Ramos (cell line): ENCODE measurements around the gene CCDC187.
"Not testable (repeated sequence)": the region's sequence is repeated elsewhere in the genome, so short reads cannot be mapped to it uniquely, and the experiment has no call there.

Experiments
- in situ Hi-C: fragments of 300-500 bp; cut with MboI; formaldehyde crosslinking; loops from one replicate; pipeline ENCODE4 v1.14.3; 2022; ENCODE audit warnings: low sequenced_read_pairs; ENCODE audit not compliant: unreplicated experiment

CCDC187 gene

DNA sequence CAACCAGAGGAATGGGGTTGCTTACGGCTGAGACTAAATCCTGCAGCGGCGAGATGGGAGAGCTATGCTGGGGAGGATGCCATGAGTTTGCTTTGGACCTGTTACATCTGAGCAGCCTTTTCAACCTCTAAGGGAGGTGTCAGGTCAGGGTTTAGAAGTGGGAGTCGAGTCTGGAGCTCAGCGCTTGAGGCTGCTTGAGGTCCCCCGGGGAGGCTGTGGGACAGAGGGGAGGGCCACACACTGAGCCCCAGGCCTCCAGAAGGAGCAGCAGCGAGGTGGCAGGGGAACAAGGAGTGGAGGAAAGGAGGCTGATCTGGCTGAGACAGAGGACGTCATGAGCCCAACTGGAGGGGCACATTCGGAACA is 56.4 kb downstream of the CCDC187 start:
- in situ Hi-C loops: no loop called here

DNA sequence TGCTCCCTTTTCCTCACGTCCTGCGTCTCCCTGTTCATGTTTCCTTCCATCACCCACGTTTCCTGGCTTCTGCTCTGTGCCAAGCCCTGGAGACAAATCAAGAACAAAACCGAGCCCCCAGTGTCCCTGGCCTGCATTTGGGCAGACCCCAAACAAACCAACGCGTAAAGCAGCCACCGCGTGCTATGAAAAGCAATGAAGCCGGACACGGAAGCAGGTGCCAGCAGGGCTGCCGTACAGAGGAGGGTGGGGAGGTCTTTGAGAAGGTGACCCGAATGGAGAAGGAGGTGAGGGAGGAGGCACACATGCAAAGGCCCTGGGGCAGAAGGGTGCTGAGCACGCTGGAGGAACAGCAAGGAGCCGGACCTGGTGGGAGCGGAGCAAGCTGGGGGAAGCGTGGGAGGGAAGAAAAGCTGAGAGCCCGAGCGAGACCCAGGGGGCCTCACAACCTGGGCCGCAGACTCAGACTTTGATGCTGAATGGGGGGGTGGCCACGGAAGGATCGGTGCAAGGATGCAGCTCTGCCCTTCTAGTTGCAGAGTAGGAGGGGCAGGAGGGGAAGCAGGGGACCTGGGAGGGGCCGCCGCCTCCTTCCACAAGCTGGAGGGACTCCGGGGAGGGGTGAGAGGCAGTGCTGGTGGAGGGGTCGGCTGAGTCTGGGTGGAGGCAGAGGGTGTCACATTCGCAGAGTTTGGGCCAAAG is 56.9 kb downstream of the CCDC187 start:
- in situ Hi-C loops: no loop called here

DNA sequence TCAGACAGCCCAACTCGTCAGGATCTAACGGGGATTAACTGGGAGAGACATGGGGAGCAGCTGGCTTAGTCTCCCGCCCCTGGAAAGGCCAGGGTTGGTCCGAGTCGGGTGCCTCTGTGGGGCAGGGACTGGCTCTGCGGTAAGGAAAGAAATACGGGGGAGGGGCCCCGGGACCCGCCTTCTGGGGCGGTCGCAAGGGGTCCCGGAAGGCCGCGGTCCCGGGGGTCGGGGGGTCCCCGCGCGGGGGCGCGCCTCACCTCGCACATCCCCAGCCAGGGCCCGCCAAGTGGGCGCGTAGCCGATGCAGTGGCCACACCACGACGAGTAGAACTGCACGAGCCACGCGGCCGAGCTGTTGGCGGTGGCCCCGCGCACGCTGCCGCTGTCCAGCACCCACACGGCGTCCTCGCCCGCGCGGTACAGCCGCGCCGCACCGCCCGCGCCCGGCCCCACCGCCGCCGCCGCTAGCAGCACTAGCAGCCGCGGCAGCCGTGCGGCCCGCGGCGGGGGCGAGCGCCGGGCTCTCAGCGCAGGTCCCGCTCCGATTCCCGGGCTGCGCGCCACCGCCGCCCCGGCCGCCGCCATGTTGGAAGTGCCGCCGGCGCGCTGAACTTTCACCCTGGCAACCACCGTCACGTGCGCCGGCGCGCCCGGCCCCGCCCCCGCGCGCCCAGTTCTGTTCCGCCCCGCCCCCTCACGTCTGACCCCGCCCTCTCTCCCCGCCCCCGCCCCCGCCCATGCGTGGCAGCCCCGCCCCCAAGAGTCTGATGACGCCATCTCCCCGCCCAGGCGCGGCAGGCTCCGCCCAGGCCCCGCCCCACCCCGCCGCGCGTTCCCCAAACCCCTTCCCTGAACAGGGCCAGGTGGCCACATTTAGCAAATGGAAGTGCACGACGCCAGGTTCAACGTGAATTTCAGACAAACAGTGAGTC is 58.4 kb downstream of the CCDC187 start, which contains the start of gene QSOX2:
TSS of gene QSOX2 (minus strand) at position 594 of the 932 bp plus-strand sequence. CDS start at position 585, 9 bp downstream.
- in situ Hi-C loops: no loop called here

DNA sequence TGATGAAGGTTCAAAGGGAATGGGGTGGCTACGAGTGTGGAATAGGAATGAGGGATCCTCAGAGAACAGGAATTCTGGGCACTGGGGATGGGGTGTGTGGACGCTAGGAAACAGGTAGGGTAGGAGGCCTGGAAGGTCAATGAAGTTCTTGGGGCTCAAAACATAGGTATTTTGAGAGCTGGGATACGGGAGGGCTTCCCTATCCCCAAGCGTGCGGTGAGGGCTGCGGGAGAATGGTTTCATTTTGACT is 59.0 kb downstream of the CCDC187 start:
- in situ Hi-C loops: no loop called here

DNA sequence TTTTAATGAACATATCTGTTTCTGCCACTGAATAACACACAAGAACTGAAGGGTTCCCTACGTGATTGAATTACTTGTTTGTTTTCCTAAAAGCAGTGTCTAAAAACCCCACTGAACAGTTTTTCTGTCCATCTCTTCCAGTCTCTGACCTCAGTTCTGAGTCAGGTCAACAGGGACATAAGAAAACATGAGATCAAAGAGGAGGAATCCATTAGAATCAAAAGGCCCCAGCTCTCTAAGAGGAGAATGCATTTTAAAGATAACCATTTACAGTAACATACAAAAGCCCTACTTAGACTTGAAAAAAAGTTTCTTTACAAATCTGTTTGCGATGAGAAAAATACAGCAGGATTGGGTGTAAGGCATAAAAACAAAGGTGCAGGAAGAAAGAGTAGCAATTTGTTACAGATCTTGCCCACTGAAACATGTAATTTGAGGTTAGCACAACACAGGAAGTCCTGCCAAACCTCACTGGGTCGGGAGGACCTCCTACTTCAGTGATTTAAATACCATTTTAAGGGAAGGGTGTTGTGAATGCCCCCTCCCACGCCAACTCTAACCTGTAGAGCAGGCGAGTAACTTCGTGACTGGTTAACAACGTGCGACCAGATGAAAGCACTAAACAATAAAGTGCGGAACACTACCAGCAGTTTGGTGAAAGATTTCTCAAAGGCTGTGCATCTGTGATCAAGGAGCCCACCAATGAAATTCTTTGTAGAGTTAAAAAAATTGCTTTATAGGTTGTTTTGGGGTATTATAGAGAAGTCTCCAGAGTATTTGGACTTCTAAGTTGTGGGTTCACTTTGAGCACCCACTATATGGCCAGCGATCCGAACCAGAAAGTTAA is 59.5 kb downstream of the CCDC187 start:
- in situ Hi-C loops: no loop called here

DNA sequence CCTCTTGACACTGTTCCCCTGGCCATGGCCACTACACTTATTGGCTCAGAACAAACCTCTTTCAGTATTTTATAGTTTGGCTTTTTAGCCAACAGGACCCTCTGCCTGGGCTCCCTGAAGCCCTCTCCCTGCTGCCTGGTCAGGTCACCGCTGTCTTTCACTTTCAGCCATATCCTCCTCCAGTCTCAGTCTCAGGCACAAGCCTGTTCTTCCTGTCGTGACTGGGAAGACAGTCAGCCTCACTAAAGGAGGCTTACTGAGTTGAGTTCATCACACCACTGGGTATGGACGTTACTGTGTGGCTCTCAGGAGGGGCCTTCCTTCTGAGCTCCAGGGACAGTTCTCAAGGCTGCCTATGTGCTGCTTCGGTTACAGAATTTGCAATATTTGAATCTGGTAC is 60.3 kb downstream of the CCDC187 start:
- in situ Hi-C loops: no loop called here

DNA sequence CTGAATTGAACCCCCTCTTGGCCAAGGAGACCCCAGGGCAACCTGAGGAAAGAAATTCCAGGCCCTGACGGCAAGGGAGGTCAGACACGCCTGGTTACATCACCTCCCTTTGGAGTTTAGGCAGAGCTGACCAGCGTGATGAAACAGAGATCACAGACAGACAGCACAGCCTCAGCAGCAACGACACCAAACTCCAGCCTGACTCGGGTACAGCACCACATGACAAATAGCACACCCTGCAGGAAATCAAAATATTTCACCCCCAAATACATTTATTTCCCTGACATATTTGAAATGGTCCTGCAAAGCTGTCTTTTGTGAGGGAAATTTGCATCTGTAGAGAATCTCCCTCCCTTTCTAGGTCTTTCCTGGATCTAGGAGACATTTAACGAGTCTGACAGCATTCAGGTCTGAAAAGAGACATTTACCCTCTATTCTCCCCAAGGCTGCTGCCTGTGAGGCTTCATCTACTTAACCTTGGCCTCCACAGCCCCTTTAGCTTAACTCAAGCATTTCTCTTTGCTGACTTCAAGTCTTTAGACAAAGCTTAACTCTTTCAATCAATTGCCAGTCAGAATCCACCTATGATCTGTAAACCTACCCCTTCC is 60.9 kb downstream of the CCDC187 start:
- in situ Hi-C loops: no loop called here

DNA sequence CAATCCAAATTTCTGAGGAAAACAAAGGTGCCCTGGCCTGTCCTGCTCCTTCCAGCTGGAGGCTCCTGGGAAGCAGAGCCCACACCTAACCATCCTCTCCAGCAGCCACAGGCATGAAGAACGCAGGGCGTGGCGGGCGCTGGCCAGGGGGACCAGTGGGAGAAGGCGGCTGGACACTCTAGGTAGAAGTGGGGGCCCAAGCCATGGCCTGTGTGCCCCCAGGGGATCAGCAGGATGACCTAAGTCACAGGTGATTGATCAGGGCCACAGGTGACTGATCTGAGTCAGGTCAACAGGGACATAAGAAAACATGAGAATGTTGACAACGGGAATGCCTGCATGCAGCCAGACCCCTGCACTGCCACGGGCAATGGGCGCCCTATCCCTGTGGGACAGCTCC is 61.6 kb downstream of the CCDC187 start:
- in situ Hi-C loops: no loop called here

DNA sequence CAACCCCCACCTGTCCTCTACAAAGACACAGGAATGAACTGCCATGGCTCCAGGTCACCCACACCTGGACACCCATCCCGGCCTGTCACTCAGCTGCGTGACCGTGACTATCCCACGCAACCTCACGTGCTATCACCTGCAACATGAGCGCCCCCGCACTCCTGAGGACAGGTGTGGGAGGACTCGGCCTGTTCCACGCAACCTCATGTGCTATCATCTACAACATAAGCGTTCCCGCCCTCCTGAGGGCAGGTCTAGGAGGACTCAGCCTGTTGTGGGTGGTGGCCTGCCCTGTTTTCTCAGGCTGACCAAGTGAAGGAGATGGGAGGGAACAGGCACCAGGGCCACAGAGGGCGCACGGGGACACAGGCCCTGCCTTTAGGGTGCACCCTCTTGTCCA is 62.4 kb downstream of the CCDC187 start:
- in situ Hi-C loops: no loop called here

DNA sequence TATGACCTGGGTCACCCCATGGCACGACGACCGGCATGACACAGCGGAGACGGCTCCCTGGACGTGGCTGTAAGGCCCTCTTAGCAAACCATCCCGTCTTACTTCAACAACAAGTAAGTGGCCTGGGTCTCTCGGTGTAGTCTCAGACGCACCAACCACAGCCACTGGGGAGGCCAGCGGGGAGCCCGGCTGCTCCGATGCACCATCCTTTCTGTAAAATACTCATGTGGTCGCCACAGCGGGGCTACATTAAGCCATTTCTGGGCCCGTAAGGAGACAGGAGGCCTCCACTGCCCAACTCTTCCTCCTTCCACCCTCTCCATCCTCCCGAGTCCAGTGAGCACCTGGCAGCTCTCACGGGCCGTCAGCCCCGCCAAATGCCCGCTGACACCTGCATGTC is 63.0 kb downstream of the CCDC187 start:
- in situ Hi-C loops: no loop called here

DNA sequence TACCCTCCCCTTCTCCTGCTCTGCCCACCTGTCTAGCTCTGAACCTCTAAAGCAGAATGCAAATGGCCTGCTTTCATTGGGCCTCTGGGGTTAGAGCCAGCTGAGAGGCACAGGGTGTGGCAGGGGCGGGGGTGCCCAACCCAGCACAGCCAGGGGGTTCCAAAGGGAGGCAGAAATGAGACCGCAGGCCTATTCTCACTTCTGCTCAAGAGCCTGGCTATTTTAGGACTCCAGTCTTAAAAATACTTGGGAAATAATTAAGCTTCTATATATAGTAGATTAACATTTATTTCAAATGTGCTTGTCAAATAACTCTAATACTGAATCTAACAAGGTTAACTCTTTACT is 63.9 kb downstream of the CCDC187 start:
- in situ Hi-C loops: no loop called here

DNA sequence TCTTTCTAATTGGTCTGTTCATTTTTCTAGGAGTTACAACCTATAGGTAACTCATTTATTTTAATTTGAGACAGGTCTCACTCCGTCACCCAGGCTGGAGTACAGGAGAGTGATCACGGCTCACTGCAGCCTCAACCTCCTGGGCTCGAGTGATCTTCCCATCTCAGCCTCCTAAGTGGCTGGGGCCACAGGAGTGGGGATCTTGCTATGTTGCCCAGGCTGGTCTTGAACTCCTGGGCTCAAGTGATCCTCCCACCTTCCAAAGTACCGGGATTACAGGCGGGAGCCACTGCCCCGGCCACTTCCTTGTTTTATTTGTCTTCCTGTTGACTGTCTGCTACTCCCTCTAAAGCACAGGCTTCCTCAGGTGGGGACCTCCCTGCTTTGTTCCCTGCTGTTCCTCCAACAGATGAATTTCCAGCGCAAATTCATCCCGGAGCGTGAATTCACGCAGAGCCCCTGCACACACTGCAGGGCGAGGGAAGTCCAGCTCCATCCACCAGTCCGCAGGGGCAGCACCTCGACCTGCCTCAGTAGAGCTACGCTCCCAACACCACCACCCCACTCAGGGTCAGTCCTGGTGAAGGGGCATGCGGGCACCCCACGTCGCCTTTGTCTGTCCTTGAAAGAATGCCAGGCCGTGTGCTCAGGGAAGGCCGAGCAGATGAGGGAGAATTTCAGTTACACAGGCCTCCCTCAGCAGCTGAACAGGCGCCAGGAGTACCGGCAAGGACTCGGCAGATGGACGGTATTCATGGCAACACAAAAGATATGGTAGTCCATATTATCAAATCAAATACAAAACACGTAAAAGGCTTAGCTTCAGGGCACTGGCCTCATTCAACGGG is 64.5 kb downstream of the CCDC187 start:
- in situ Hi-C loops: no loop called here

DNA sequence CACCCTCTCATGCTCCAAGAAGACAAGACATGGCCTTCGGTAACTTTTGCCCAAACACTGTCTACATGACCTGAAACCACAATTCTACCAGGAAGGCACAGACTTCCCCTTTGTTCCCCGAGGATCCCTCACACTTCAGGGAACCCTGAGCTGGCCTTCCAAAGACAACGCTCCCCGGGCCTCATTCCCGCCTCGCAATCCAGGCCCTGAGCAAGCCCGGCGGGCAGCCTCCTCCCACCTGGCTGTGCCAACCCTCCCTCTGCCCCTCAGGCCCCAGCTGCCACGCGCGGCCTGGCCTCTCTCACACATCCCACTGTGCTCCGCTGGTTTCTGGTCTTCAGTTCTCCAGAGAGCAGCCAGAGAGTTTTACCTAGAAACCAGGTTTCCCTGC is 65.6 kb downstream of the CCDC187 start:
- in situ Hi-C loops: no loop called here

DNA sequence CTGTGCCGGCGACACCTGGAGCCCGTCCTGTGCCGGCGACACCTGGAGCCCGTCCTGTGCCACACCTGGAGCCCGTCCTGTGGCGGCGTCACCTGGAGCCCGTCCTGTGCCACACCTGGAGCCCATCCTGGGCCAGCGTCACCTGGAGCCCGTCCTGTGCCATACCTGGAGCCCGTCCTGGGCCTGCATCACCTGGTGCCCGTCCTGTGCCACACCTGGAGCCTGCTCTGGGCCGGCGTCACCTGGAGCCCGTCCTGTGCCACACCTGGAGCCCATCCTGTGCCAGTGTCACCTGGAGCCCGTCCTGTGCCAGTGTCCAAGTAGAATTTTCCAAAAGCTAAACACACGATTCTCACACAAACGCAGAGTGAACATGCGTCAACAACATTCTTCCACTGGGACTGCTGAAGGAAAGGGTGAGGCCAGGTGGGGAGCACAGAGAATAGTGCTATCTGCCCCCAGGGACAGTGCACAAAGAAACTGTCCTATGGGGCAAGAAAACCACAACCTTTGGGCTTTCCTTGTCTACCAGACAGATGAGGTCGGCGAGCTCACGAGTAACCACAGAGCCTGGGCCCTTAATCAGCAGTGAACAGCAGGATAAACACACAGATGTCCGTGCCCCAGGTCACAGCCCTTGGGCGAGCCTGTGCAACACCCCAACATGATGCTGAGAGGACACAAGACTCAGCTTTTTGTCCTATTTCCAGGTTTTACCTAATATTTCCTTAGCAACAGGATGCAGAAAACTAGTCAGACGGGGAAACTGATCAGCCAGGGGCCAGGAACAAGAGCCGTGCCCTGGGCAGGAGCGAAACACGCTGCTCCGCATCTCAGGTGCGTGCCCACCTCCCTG is 66.2 kb downstream of the CCDC187 start:
- in situ Hi-C loops: no loop called here

DNA sequence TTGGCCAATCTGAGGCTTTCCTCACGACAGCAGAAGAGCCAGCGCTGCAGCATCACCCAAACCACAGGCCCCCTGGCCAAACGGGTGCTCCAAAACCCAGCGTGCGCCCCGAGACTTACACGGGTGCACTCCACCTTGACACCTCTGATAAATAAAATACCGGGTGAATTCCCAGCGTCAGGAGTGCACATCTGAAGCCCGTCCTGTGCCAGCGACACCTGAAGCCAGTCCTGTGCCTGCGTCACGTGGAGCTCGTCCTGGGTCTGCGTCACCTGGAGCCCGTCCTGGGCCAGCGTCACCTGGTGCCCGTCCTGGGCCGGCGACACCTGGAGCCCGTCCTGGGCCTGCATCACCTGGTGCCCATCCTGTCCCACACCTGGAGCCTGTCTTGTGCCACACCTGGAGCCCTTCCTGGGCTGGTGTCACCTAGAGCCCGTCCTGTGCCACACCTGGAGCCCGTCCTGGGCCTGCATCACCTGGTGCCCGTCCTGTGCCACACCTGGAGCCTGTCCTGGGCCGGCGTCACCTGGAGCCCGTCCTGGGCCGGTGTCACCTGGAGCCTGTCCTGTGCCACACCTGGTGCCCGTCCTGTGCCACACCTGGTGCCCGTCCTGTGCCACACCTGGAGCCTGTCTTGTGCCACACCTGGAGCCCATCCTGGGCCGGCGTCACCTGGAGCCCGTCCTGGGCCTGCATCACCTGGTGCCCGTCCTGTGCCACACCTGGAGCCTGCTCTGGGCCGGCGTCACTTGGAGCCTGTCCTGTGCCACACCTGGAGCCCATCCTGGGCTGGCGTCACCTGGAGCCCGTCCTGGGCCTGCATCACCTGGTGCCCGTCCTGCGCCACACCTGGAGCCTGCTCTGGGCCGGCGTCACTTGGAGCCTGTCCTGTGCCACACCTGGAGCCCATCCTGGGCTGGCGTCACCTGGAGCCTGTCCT is 67.2 kb downstream of the CCDC187 start:
- in situ Hi-C loops: not testable (repeated sequence)

DNA sequence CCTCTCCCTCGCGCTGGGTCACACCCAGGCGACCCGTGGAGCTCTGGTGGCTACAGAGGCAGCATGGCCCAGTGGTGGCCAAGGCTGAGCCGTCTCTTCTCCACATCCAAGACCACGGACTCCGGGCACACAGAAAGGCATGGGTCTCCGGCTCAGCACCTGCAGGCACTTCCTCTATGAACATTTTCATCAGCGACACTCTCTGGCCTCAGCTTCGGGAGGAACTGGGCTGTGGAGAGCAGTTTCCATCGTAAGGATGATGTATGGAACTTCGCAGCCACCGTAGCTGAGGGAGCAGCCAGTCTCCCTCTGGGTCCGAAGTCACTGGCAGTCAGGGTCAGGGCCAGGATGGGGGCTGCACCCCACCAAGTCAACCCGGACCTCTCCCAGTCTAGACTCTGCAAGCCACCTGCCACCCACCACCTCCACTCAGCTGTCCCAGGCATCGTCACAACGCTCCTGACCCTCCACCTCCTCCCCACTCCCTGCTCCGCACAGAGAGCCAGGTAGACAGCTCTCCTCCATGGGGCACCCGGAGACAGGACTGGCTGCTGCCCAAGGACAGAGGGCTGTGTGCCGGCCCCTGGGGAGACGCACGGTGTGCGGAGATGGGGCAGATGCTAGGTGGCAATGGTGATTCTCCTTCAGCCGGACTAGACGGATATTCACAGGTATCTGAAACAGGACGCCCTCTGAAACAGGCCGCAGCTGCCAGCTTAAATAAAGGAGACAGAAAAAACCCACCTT is 68.0 kb downstream of the CCDC187 start:
- in situ Hi-C loops: no loop called here

DNA sequence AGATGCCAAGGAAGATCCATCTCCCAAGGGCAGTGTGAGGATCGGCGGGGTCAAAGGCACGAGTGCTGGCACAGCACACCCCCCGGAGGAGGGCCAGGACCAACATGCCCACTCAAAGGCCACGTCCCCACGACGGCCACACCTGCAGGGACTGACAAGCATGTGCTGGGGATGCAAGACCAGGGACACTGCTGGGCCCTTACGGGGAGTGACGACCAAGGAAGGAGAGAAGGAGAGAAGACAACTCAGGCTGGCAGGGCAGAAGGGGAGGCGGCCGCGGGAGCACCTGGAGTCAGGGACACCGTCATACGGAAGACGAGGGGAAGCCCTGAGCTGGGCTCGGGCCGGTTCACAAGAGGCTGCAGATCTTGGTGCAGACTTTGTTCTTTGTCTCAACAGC is 68.7 kb downstream of the CCDC187 start:
- in situ Hi-C loops: no loop called here
